H9 (cell line): ENCODE data around the gene ATP10B. TPM values are rescaled to one million over a fixed set of nuclear protein-coding genes. Genes with fewer than 3 reads are reported as not detected.

Source experiments
- DNase-seq: peaks from one replicate; pipeline ENCODE4 v3.0.0-alpha.2; 2017
- H2AFZ ChIP-seq: one replicate; pipeline ENCODE4 v1.6.1; 2013; ENCODE audit warnings: mild to moderate bottlenecking, low read length, control low read depth, moderate library complexity
- H2AK5ac ChIP-seq: 2 replicates; pipeline ENCODE4 v1.6.1; 2013; ENCODE audit warnings: low read length, control low read depth, mixed read lengths; ENCODE audit not compliant: insufficient read length
- H2BK120ac ChIP-seq: one replicate; pipeline ENCODE4 v1.6.1; 2013; ENCODE audit warnings: low read depth, mild to moderate bottlenecking, low read length, control low read depth, inconsistent platforms; ENCODE audit not compliant: poor library complexity, severe bottlenecking
- H2BK12ac ChIP-seq: 2 replicates; pipeline ENCODE4 v1.6.1; 2013; ENCODE audit warnings: low read length, control low read depth, mixed read lengths, low read depth; ENCODE audit not compliant: insufficient read length
- H2BK15ac ChIP-seq: 2 replicates; pipeline ENCODE4 v1.6.1; 2013; ENCODE audit warnings: low read depth, low read length, control low read depth
- H2BK20ac ChIP-seq: one replicate; pipeline ENCODE4 v1.6.1; 2013; ENCODE audit warnings: low read depth, mild to moderate bottlenecking, low read length, control low read depth, inconsistent platforms; ENCODE audit not compliant: poor library complexity, severe bottlenecking
- H2BK5ac ChIP-seq: 2 replicates; pipeline ENCODE4 v1.6.1; 2013; ENCODE audit warnings: low read length, control low read depth, mixed read lengths; ENCODE audit not compliant: insufficient read length
- H3K14ac ChIP-seq: 2 replicates; pipeline ENCODE4 v1.6.1; 2013; ENCODE audit warnings: low read length, control low read depth; ENCODE audit not compliant: insufficient read depth
- H3K18ac ChIP-seq: 2 replicates; pipeline ENCODE4 v1.6.1; 2013; ENCODE audit warnings: low read depth, mild to moderate bottlenecking, mixed read lengths, low read length, control low read depth; ENCODE audit not compliant: insufficient read length
- H3K23ac ChIP-seq: 2 replicates; pipeline ENCODE4 v1.6.1; 2013; ENCODE audit warnings: low read length, control low read depth, mixed read lengths, low read depth; ENCODE audit not compliant: insufficient read length
- H3K23me2 ChIP-seq: 2 replicates; pipeline ENCODE4 v1.6.1; 2013; ENCODE audit warnings: low read depth, mild to moderate bottlenecking, mixed read lengths, low read length, control low read depth; ENCODE audit not compliant: insufficient read length, poor library complexity, severe bottlenecking
- H3K27ac ChIP-seq: 2 replicates; pipeline ENCODE4 v1.5.1; 2013; ENCODE audit warnings: low read length, control low read depth, mixed read lengths, low read depth; ENCODE audit not compliant: insufficient read length
- H3K27me3 ChIP-seq: 2 replicates; pipeline ENCODE4 v1.6.1; 2013; ENCODE audit warnings: low read length, control low read depth, inconsistent platforms; ENCODE audit not compliant: insufficient read depth
- H3K4ac ChIP-seq: 2 replicates; pipeline ENCODE4 v1.6.1; 2013; ENCODE audit warnings: low read depth, mild to moderate bottlenecking, control low read depth, inconsistent platforms, low read length, moderate library complexity
- H3K4me1 ChIP-seq: 2 replicates; pipeline ENCODE4 v1.6.1; 2013; ENCODE audit warnings: low read length, control low read depth, inconsistent platforms; ENCODE audit not compliant: insufficient read depth
- H3K4me2 ChIP-seq: 2 replicates; pipeline ENCODE4 v1.6.1; 2013; ENCODE audit warnings: low read length, control low read depth, mixed read lengths; ENCODE audit not compliant: insufficient read length, insufficient read depth
- H3K56ac ChIP-seq: 2 replicates; pipeline ENCODE4 v1.6.1; 2013; ENCODE audit warnings: low read depth, mild to moderate bottlenecking, mixed read lengths, low read length, control low read depth; ENCODE audit not compliant: insufficient read length
- H3K79me1 ChIP-seq: 2 replicates; pipeline ENCODE4 v1.6.1; 2013; ENCODE audit warnings: low read depth, mild to moderate bottlenecking, moderate library complexity, low read length, control low read depth, inconsistent platforms; ENCODE audit not compliant: insufficient read depth, poor library complexity, severe bottlenecking
- H3K79me2 ChIP-seq: 2 replicates; pipeline ENCODE4 v1.6.1; 2013; ENCODE audit warnings: low read length, control low read depth, inconsistent platforms; ENCODE audit not compliant: insufficient read depth
- H3K9ac ChIP-seq: 2 replicates; pipeline ENCODE4 v1.6.1; 2013; ENCODE audit warnings: low read length, control low read depth, mixed read lengths; ENCODE audit not compliant: insufficient read length; ENCODE audit errors: extremely low read depth
- H3K9me3 ChIP-seq: one replicate; pipeline ENCODE4 v1.6.1; 2013; ENCODE audit warnings: low read depth, low read length, inconsistent platforms; ENCODE audit not compliant: control insufficient read depth
- H3T11ph ChIP-seq: one replicate; pipeline ENCODE4 v1.6.1; 2013; ENCODE audit warnings: mild to moderate bottlenecking, low read length, control low read depth, inconsistent platforms
- H4K20me1 ChIP-seq: one replicate; pipeline ENCODE4 v1.6.1; 2013; ENCODE audit not compliant: control insufficient read depth, insufficient read length, insufficient read depth
- H4K5ac ChIP-seq: 2 replicates; pipeline ENCODE4 v1.6.1; 2013; ENCODE audit warnings: low read depth, mild to moderate bottlenecking, mixed read lengths, low read length, control low read depth; ENCODE audit not compliant: insufficient read length
- H4K8ac ChIP-seq: replicated peaks from 2 replicates; pipeline ENCODE4 v1.6.1; 2013; ENCODE audit warnings: low read length, control low read depth, mixed read lengths, low read depth; ENCODE audit not compliant: insufficient read length
- H4K91ac ChIP-seq: 2 replicates; pipeline ENCODE4 v1.6.1; 2013; ENCODE audit warnings: low read depth, mild to moderate bottlenecking, moderate library complexity, mixed read lengths, low read length, control low read depth; ENCODE audit not compliant: insufficient read length
- H3K27ac Mint-ChIP-seq, 3 experiments: 2 replicates in 2 of 3; 3 replicates in 1 of 3; pipeline ENCODE4 v1.8.0; 2020 to 2021; ENCODE audit warnings: mixed read lengths in 3 of 3, mild to moderate bottlenecking in 1 of 3, moderate library complexity in 1 of 3
- H3K27me3 Mint-ChIP-seq: 2 replicates; pipeline ENCODE4 v1.8.0; 2021; ENCODE audit warnings: low read depth, mild to moderate bottlenecking, moderate library complexity, mixed read lengths
- H3K36me3 Mint-ChIP-seq, 3 experiments: 2 replicates in 2 of 3; 3 replicates in 1 of 3; pipeline ENCODE4 v1.8.0; 2020 to 2021; ENCODE audit warnings: low read depth in 3 of 3, mixed read lengths in 3 of 3; ENCODE audit not compliant: insufficient read depth in 1 of 3
- H3K4me1 Mint-ChIP-seq, 2 experiments: 2 replicates each; pipeline ENCODE4 v1.8.0; 2020; ENCODE audit warnings: mixed read lengths in 2 of 2
- H3K4me3 Mint-ChIP-seq, 2 experiments: 2 replicates in 1 of 2; 3 replicates in 1 of 2; pipeline ENCODE4 v1.8.0; 2020 to 2021; ENCODE audit warnings: mild to moderate bottlenecking in 2 of 2, mixed read lengths in 2 of 2, moderate library complexity in 1 of 2
- H3K9me3 Mint-ChIP-seq, 2 experiments: 2 replicates in 1 of 2; 3 replicates in 1 of 2; pipeline ENCODE4 v1.8.0; 2020; ENCODE audit warnings: mild to moderate bottlenecking in 2 of 2, mixed read lengths in 2 of 2, moderate library complexity in 1 of 2
- CTCF ChIP-seq: fragments of 200-600 bp; sonication (generic); conservative IDR thresholded peaks from 3 replicates; pipeline ENCODE4 v1.8.0; 2021; ENCODE audit warnings: antibody characterized with exemption, mild to moderate bottlenecking
- total RNA-seq: library from RNA; stranded (reverse); gene quantifications from 2 replicates; pipeline ENCODE4 v1.2.1, GENCODE V29; 2021

Gene ATP10B
- total RNA-seq, 1 experiment from 2014 or later, result 0.42 TPM

- H3K4me1 Mint-ChIP-seq, result peaks cover 5 to 10% of the 10 kb centered on the region in 2 experiments
- no peaks in the 10 kb centered on the region for H3K79me1 ChIP-seq
- H3K4me2 ChIP-seq, result no peak overlapping the region
- H3K56ac ChIP-seq, result no peak overlapping the region
- H3K27me3 Mint-ChIP-seq, result no peaks in the 10 kb centered on the region
- H4K20me1 ChIP-seq, result no peaks in the 10 kb centered on the region
- no peak overlapping the region for H2AFZ ChIP-seq
- no peak overlapping the region for H4K8ac ChIP-seq
- no peak overlapping the region for H4K5ac ChIP-seq
- no peak overlapping the region for H2BK15ac ChIP-seq
- no peak overlapping the region for H3K9ac ChIP-seq
- H2BK5ac ChIP-seq, result no peak overlapping the region
- no peak overlapping the region for H2BK20ac ChIP-seq
- no peaks in the 10 kb centered on the region for H3K9me3 ChIP-seq
- DNase-seq, result no peak
- peaks cover 3% of the 10 kb centered on the region; the same call in 1 of the 2 replicates for H3K4me1 ChIP-seq
- H3K27ac ChIP-seq, result no peak overlapping the region
- TF ChIP-seq CTCF, result no peak
- no peak overlapping the region for H3K23ac ChIP-seq
- H2AK5ac ChIP-seq, result no peak overlapping the region
- no peaks in the 10 kb centered on the region for H3K23me2 ChIP-seq
- no peak overlapping the region for H3T11ph ChIP-seq
- H3K27ac Mint-ChIP-seq, result no peak overlapping the region
- no peaks in the 10 kb centered on the region for H3K9me3 Mint-ChIP-seq
- no peak overlapping the region for H3K4ac ChIP-seq
- no peak overlapping the region for H3K4me3 Mint-ChIP-seq
- H3K14ac ChIP-seq, result no peak overlapping the region
- H3K27me3 ChIP-seq, result no peaks in the 10 kb centered on the region
- no peak overlapping the region for H2BK12ac ChIP-seq
- H4K91ac ChIP-seq, result no peak overlapping the region
- H3K36me3 Mint-ChIP-seq, result no peaks in the 10 kb centered on the region
- no peaks in the 10 kb centered on the region for H3K79me2 ChIP-seq
- H3K18ac ChIP-seq, result no peak overlapping the region
- H2BK120ac ChIP-seq, result no peak overlapping the region
Measured at GRCh38 chr5:160537116-160537515, 314.9 kb downstream of the ATP10B start.
